ENCODE data around the gene F7. TPM values are rescaled to one million over a fixed set of nuclear protein-coding genes. Genes with fewer than 3 reads are reported as not detected.
"Not testable (repeated sequence)": the region's sequence is repeated elsewhere in the genome, so short reads cannot be mapped to it uniquely, and the experiment has no call there.

Gene F7
- total RNA-seq, 2 donors from 2014 or later, result 0.20 TPM; not detected in 1

- no peaks in the 10 kb centered on the region for H3K9me3 ChIP-seq
- peak overlapping the region; percentile 33 to 55 for H3K4me3 ChIP-seq
- peaks cover 0 to 12% of the 10 kb centered on the region in 2 donors for H3K27me3 ChIP-seq
- H3K27ac ChIP-seq, result no peak overlapping the region
- no peak for DNase-seq (ENCODE audit: low spot score)
- TF ChIP-seq, protein P1, sequence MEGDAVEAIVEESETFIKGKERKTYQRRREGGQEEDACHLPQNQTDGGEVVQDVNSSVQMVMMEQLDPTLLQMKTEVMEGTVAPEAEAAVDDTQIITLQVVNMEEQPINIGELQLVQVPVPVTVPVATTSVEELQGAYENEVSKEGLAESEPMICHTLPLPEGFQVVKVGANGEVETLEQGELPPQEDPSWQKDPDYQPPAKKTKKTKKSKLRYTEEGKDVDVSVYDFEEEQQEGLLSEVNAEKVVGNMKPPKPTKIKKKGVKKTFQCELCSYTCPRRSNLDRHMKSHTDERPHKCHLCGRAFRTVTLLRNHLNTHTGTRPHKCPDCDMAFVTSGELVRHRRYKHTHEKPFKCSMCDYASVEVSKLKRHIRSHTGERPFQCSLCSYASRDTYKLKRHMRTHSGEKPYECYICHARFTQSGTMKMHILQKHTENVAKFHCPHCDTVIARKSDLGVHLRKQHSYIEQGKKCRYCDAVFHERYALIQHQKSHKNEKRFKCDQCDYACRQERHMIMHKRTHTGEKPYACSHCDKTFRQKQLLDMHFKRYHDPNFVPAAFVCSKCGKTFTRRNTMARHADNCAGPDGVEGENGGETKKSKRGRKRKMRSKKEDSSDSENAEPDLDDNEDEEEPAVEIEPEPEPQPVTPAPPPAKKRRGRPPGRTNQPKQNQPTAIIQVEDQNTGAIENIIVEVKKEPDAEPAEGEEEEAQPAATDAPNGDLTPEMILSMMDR (IDR thresholded peaks at IDR 0.05), result no peak
- H3K4me1 ChIP-seq, result peaks cover 0 to 17% of the 10 kb centered on the region in 2 donors
- no peaks in the 10 kb centered on the region for H3K36me3 ChIP-seq
Observed at GRCh38 chr13:113110852-113111315, 5.3 kb downstream of the F7 start.

GRCh38 chr13:113111821-113112220 is 6.2 kb downstream of the F7 start:
- H3K36me3 ChIP-seq; DNase-seq (ENCODE audit: low spot score); H3K4me3 ChIP-seq; H3K9me3 ChIP-seq; H3K27ac ChIP-seq: not testable (repeated sequence)
- Histone ChIP-seq H3K27me3 (peaks cover 0 to 12% of the 10 kb centered on the region in 2 donors), H3K4me1 (peaks cover 0 to 17% of the 10 kb centered on the region in 2 donors)

GRCh38 chr13:113112475-113112874 is 6.9 kb downstream of the F7 start:
- H3K27ac ChIP-seq; H3K36me3 ChIP-seq; DNase-seq (ENCODE audit: low spot score); H3K4me3 ChIP-seq; H3K9me3 ChIP-seq: not testable (repeated sequence)
- H3K4me1 ChIP-seq, result peaks cover 0 to 17% of the 10 kb centered on the region in 2 donors
- peaks cover 0 to 12% of the 10 kb centered on the region in 2 donors for H3K27me3 ChIP-seq

DNA sequence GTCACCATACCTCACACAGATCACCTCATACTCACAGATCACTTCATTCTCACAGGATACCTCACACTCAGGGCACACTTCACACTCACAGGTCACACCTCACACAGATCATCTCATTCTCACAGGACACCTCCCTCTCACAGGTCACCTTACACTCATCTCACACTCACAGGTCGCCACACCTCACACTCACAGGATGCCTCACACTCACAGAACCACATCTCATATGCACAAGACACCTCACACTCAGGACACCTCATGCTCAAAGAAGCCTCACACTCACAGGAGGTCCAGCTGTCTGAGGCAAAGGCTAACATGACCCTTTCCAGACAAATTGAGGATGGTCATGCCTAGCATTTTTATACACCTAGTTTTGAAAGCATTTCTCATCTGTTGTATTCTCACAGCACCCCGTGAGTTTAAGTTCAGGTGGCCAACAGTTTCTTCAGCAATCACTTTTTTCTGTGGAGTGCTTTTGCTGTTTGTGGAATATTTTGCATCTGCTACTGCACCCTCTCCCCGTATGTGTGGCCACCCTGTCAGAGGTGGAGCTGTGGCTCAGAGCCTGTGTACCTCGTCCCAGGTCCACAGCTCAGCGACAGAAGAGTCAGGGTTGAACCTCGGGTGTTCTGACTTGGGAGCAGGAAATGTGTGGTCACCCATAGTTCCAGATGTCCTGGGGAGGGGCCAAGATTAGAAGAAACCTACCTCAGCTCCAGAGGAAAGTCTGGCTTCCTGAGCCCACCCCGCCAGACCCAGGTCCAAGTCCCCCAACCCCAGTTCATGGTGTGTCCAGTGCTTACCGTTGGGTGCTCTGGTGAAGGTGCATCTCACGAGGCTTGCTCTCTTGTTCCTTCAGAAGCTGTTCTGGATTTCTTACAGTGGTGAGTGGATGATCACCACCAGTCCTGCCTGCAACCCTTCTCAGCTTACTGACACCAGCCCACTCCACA is 7.6 kb downstream of the F7 start:
- H3K9me3 ChIP-seq, result no peaks in the 10 kb centered on the region
- H3K36me3 ChIP-seq, result no peaks in the 10 kb centered on the region
- H3K4me3 ChIP-seq, result no peak overlapping the region
- TF ChIP-seq, protein P1 (IDR thresholded peaks at IDR 0.05), result no peak
- peaks cover 0 to 17% of the 10 kb centered on the region in 2 donors for H3K4me1 ChIP-seq
- DNase-seq (ENCODE audit: low spot score), result no peak
- no peak overlapping the region for H3K27ac ChIP-seq
- peaks cover 0 to 12% of the 10 kb centered on the region in 2 donors for H3K27me3 ChIP-seq

DNA sequence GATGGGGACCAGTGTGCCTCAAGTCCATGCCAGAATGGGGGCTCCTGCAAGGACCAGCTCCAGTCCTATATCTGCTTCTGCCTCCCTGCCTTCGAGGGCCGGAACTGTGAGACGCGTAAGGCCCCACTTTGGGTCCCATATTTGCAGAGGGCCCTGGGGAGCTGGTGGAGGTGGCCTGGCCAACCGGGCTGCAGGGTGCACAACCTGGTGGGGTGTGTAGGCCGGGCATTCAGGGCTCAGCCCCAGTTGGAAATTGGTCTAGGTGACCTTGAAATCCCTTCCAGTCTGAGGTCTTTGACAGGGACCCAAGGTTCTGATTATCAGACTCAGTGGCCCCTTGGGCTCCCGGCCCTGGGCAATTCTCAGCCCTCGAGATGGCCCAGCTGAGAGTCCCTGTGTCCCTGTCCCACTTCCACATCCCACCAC is 8.3 kb downstream of the F7 start:
- no peak for DNase-seq (ENCODE audit: low spot score)
- no peaks in the 10 kb centered on the region for H3K9me3 ChIP-seq
- H3K4me3 ChIP-seq, result no peak overlapping the region
- H3K27me3 ChIP-seq, result peaks cover 0 to 12% of the 10 kb centered on the region in 2 donors
- H3K27ac ChIP-seq, result no peak overlapping the region
- TF ChIP-seq, protein P1 (IDR thresholded peaks at IDR 0.05), result no peak
- no peaks in the 10 kb centered on the region for H3K36me3 ChIP-seq
- H3K4me1 ChIP-seq, result peaks cover 0 to 17% of the 10 kb centered on the region in 2 donors

DNA sequence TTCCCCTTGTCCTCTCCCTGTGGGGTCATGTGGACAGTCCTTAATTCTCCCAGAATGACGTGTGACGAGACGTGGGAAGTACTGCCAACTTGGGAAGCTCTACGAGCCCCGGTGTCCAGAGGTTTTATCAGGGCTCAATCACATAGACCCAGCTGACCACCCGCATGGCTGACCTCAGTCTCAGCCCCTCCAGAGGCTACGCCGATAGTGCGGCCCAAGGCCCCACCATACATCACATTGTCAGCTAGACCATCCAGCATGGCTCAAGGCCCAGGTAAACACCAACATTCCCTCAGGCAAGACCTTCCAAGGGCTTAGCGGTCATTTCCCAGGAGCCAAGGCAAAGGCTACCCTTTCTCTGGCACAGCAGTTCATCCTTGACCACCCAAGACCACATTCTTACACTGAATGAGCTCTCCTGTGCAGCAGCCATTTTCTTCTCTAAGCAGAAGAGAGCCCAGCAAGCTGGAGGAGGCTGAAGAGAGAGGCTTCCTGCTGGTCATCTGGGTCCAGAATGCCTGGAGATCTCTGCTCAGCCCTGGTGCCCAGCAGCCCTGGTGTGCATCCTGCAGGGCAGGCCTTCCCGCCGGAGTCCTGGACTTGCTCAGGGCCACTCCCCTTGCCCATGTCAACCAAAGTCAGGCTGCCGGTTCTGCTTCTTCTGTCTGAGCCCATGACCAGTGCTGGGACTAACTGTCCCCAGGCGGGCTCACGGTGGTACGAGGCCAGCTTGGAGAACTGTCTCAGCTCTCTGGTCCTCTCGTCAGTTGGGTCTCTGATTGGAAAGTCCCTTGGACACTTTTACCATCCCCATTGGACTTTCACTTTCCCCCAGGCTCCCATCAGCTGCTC is 9.1 kb downstream of the F7 start:
- Histone ChIP-seq H3K4me3 (no peak overlapping the region), H3K9me3 (no peaks in the 10 kb centered on the region), H3K36me3 (no peaks in the 10 kb centered on the region), H3K4me1 (peaks cover 0 to 14% of the 10 kb centered on the region in 2 donors), H3K27ac (no peak overlapping the region), H3K27me3 (peaks cover 0 to 8% of the 10 kb centered on the region in 2 donors)
- TF ChIP-seq, protein P1 (IDR thresholded peaks at IDR 0.05), result no peak
- DNase-seq (ENCODE audit: low spot score), result no peak
